Measurements from ENCODE around the gene ZNF440.

GRCh38 chr19:11873762-11874161, 59.7 kb downstream of the ZNF440 start:
- TF ChIP-seq, protein P1, sequence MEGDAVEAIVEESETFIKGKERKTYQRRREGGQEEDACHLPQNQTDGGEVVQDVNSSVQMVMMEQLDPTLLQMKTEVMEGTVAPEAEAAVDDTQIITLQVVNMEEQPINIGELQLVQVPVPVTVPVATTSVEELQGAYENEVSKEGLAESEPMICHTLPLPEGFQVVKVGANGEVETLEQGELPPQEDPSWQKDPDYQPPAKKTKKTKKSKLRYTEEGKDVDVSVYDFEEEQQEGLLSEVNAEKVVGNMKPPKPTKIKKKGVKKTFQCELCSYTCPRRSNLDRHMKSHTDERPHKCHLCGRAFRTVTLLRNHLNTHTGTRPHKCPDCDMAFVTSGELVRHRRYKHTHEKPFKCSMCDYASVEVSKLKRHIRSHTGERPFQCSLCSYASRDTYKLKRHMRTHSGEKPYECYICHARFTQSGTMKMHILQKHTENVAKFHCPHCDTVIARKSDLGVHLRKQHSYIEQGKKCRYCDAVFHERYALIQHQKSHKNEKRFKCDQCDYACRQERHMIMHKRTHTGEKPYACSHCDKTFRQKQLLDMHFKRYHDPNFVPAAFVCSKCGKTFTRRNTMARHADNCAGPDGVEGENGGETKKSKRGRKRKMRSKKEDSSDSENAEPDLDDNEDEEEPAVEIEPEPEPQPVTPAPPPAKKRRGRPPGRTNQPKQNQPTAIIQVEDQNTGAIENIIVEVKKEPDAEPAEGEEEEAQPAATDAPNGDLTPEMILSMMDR (IDR thresholded peaks at IDR 0.05): no peak
- TF ChIP-seq, protein P2, sequence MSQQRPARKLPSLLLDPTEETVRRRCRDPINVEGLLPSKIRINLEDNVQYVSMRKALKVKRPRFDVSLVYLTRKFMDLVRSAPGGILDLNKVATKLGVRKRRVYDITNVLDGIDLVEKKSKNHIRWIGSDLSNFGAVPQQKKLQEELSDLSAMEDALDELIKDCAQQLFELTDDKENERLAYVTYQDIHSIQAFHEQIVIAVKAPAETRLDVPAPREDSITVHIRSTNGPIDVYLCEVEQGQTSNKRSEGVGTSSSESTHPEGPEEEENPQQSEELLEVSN (IDR thresholded peaks at IDR 0.05; ENCODE audit: borderline replicate concordance, low read depth): no peak
- no peak for TF ChIP-seq USF2 (IDR thresholded peaks at IDR 0.05)
- TF ChIP-seq MAZ (IDR thresholded peaks at IDR 0.05; ENCODE audit: borderline replicate concordance, low read depth, low read length): no peak
- no peak for TF ChIP-seq POLR2AphosphoS2 (conservative IDR thresholded peaks at IDR 0.05; ENCODE audit: low read length)
- no peak for TF ChIP-seq HOXA7 (CRISPR knock-in tag; IDR thresholded peaks at IDR 0.05)
